SU-DHL-6 (cell line): ENCODE measurements around the gene CLINT1.

Experiments
- H2AFZ ChIP-seq: fragments of 200-600 bp; sonication (generic); 2 replicates; pipeline ENCODE4 v1.6.1; 2014; ENCODE audit warnings: low read depth, mild to moderate bottlenecking, moderate library complexity, mixed read lengths, antibody characterized with exemption, low read length; ENCODE audit not compliant: severe bottlenecking
- H3F3A ChIP-seq: fragments of 200-600 bp; shearing (Covaris generic); 2 replicates; pipeline ENCODE4 v1.6.0; 2016; ENCODE audit warnings: antibody characterized with exemption, mild to moderate bottlenecking; ENCODE audit not compliant: insufficient read depth
- H3K27ac ChIP-seq: fragments of 200-600 bp; sonication (generic); 2 replicates; pipeline ENCODE4 v1.5.1; 2016; ENCODE audit warnings: low read depth, mild to moderate bottlenecking, low read length, moderate library complexity, mixed read lengths
- H3K27me3 ChIP-seq: fragments of 200-600 bp; sonication (generic), shearing (Covaris generic); 2 replicates; pipeline ENCODE4 v1.6.0; 2014; ENCODE audit warnings: mild to moderate bottlenecking, low read length
- H3K36me3 ChIP-seq: fragments of 200-600 bp; sonication (generic); 2 replicates; pipeline ENCODE4 v1.6.1; 2014; ENCODE audit warnings: mild to moderate bottlenecking, low read length, mixed read lengths
- H3K4me2 ChIP-seq: fragments of 300-600, 200-600 bp; shearing (Covaris generic), sonication (generic); 2 replicates; pipeline ENCODE4 v1.6.0; 2014; ENCODE audit warnings: low read length, low read depth, mild to moderate bottlenecking; ENCODE audit not compliant: poor library complexity, severe bottlenecking
- H3K4me3 ChIP-seq: fragments of 200-600 bp; sonication (generic); 2 replicates; pipeline ENCODE4 v1.5.1; 2014; ENCODE audit warnings: antibody characterized with exemption, low read length, mild to moderate bottlenecking, mixed read lengths; ENCODE audit not compliant: insufficient read depth, poor library complexity, severe bottlenecking
- H3K79me2 ChIP-seq: fragments of 200-600 bp; sonication (generic); 2 replicates; pipeline ENCODE4 v1.6.1; 2014; ENCODE audit warnings: mild to moderate bottlenecking, low read length, moderate library complexity; ENCODE audit not compliant: insufficient read depth
- H3K9ac ChIP-seq: fragments of 200-600 bp; sonication (generic); 2 replicates; pipeline ENCODE4 v1.7.0; 2014; ENCODE audit warnings: mild to moderate bottlenecking, low read length
- H3K9me2 ChIP-seq: fragments of 200-600 bp; sonication (generic); replicated peaks from 2 replicates; pipeline ENCODE4 v1.6.1; 2014; ENCODE audit warnings: low read length; ENCODE audit not compliant: insufficient read depth
- H3K9me3 ChIP-seq: fragments of 200-600 bp; sonication (generic); 2 replicates; pipeline ENCODE4 v1.6.1; 2014; ENCODE audit warnings: low read length, mixed read lengths; ENCODE audit not compliant: insufficient read depth
- H4K20me1 ChIP-seq: fragments of 200-600 bp; sonication (generic); 2 replicates; pipeline ENCODE4 v1.6.1; 2014; ENCODE audit warnings: low read depth, mild to moderate bottlenecking, antibody characterized with exemption, low read length, moderate library complexity, mixed read lengths
- EZH2phosphoT487 ChIP-seq: fragments of 200-600 bp; sonication (generic), shearing (Covaris generic); conservative IDR thresholded peaks from 2 replicates; pipeline ENCODE4 v1.6.1; 2018; ENCODE audit warnings: mild to moderate bottlenecking, antibody characterized with exemption, low read length, moderate library complexity, mixed read lengths
- TF ChIP-seq, protein P1 (sequence below): fragments of 200-600 bp; sonication (generic); IDR thresholded peaks from one replicate; pipeline ENCODE4 v1.5.1; 2017; ENCODE audit warnings: antibody characterized with exemption, mild to moderate bottlenecking, low read length, moderate library complexity; ENCODE audit not compliant: insufficient read depth, poor library complexity, severe bottlenecking

CLINT1 gene

GRCh38 chr5:157877821-157878220 lies 18.9 kb upstream of the CLINT1 start:
- H3K27ac ChIP-seq = no peak overlapping the region

DNA sequence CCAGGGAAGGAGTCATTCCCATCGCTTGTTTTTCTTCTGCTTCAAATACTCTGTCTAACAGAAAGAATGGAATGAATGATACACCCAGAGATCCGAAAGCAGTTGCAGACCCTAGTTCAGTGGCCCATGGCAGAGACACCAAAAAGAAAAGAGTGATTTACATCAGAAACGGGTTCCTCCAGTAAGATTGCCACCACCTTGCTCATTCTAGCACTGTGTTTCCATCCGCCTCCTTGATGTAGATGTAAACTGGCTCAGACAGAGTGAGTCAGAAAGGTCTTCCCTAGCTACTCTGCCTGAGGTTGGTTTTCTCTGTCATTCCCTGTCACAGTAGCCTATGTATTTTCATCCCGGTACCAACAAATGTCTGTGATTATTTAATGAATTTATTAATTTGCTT lies 15.9 kb upstream of the CLINT1 start:
- Histone ChIP-seq H2AFZ (no peak overlapping the region), H3K4me3 (no peak overlapping the region), H4K20me1 (no peaks in the 10 kb centered on the region), H3K9ac (no peak overlapping the region), H3F3A (no peaks in the 10 kb centered on the region), H3K4me2 (no peak overlapping the region), H3K27ac (no peak overlapping the region), H3K79me2 (no peaks in the 10 kb centered on the region), H3K9me2 (no peaks in the 10 kb centered on the region), H3K9me3 (no peaks in the 10 kb centered on the region), H3K36me3 (no peaks in the 10 kb centered on the region), H3K27me3 (no peaks in the 10 kb centered on the region)
- TF ChIP-seq EZH2phosphoT487 = no peak
- TF ChIP-seq, protein P1, sequence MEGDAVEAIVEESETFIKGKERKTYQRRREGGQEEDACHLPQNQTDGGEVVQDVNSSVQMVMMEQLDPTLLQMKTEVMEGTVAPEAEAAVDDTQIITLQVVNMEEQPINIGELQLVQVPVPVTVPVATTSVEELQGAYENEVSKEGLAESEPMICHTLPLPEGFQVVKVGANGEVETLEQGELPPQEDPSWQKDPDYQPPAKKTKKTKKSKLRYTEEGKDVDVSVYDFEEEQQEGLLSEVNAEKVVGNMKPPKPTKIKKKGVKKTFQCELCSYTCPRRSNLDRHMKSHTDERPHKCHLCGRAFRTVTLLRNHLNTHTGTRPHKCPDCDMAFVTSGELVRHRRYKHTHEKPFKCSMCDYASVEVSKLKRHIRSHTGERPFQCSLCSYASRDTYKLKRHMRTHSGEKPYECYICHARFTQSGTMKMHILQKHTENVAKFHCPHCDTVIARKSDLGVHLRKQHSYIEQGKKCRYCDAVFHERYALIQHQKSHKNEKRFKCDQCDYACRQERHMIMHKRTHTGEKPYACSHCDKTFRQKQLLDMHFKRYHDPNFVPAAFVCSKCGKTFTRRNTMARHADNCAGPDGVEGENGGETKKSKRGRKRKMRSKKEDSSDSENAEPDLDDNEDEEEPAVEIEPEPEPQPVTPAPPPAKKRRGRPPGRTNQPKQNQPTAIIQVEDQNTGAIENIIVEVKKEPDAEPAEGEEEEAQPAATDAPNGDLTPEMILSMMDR = no peak

More at GRCh38 chr5:157877821-157878220, 18.9 kb upstream of the CLINT1 start:
- no peaks in the 10 kb centered on the region for H3K9me2 ChIP-seq
- H3K4me3 ChIP-seq = no peak overlapping the region
- H3F3A ChIP-seq = no peaks in the 10 kb centered on the region
- no peaks in the 10 kb centered on the region for H3K9me3 ChIP-seq
- H3K9ac ChIP-seq = no peak overlapping the region
- TF ChIP-seq, protein P1 = no peak
- TF ChIP-seq EZH2phosphoT487 = no peak
- H2AFZ ChIP-seq = no peak overlapping the region
- no peaks in the 10 kb centered on the region for H3K36me3 ChIP-seq
- H3K79me2 ChIP-seq = no peaks in the 10 kb centered on the region
- H3K4me2 ChIP-seq = no peak overlapping the region
- no peaks in the 10 kb centered on the region for H3K27me3 ChIP-seq
- H4K20me1 ChIP-seq = no peaks in the 10 kb centered on the region

DNA sequence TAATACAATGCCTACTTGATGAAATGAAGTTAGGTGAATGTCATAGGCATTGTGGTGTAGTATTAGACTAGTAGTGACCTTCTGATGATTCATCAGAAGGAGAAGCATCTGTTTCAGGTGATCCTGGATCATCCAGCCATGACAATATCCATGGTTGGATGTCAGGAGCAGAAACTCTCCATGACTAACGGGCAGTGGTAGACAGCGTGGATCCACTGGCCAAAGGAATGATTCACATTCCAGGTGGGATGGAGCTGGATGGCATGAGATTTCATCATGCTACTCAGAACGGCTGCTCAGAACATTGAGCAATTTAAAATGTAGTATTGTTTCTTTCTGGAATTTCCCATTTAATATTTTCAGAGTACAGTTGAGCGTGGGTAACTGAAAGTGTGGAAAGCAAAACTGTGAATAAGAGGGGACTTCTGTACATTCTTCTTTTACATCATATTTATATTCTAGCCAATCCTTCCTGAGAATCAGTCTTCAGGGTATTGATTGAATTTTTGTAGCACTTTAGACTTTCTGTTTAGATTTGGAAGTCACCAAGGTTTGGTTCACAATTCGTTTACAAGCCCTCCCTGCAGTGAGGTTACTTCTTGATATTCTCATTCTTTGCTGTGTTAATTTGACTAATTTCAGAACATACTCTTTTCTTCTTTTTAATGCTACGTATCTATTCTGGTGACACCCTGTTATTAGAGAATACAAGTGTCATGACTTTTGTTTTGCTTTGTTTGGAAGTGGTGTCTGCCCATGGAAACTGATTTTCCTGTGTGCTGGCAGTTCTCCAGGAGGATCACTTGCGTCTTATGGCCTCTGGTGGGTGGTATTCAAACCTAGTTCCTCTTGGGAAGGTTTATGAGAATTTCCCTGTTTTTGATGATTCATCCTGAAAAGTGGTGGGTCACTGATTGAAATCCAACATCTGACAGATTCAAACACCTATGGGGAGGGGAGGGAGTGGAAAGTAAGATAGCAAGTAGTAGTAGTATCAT lies 12.2 kb upstream of the CLINT1 start:
- H3K9me3 ChIP-seq = no peaks in the 10 kb centered on the region
- no peaks in the 10 kb centered on the region for H3K36me3 ChIP-seq
- no peak overlapping the region for H3K4me2 ChIP-seq
- no peak overlapping the region for H3K27ac ChIP-seq
- no peaks in the 10 kb centered on the region for H3K9me2 ChIP-seq
- no peaks in the 10 kb centered on the region for H3K79me2 ChIP-seq
- H3K27me3 ChIP-seq = no peaks in the 10 kb centered on the region
- no peaks in the 10 kb centered on the region for H4K20me1 ChIP-seq
- H2AFZ ChIP-seq = no peak overlapping the region
- no peaks in the 10 kb centered on the region for H3F3A ChIP-seq
- TF ChIP-seq, protein P1 = no peak
- TF ChIP-seq EZH2phosphoT487 = no peak
- no peak overlapping the region for H3K9ac ChIP-seq
- no peak overlapping the region for H3K4me3 ChIP-seq
